ENCODE data around the gene SNX1.
"Not testable (repeated sequence)": the region's sequence is repeated elsewhere in the genome, so short reads cannot be mapped to it uniquely, and the experiment has no call there.

SNX1 gene, protein sequence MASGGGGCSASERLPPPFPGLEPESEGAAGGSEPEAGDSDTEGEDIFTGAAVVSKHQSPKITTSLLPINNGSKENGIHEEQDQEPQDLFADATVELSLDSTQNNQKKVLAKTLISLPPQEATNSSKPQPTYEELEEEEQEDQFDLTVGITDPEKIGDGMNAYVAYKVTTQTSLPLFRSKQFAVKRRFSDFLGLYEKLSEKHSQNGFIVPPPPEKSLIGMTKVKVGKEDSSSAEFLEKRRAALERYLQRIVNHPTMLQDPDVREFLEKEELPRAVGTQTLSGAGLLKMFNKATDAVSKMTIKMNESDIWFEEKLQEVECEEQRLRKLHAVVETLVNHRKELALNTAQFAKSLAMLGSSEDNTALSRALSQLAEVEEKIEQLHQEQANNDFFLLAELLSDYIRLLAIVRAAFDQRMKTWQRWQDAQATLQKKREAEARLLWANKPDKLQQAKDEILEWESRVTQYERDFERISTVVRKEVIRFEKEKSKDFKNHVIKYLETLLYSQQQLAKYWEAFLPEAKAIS

DNA sequence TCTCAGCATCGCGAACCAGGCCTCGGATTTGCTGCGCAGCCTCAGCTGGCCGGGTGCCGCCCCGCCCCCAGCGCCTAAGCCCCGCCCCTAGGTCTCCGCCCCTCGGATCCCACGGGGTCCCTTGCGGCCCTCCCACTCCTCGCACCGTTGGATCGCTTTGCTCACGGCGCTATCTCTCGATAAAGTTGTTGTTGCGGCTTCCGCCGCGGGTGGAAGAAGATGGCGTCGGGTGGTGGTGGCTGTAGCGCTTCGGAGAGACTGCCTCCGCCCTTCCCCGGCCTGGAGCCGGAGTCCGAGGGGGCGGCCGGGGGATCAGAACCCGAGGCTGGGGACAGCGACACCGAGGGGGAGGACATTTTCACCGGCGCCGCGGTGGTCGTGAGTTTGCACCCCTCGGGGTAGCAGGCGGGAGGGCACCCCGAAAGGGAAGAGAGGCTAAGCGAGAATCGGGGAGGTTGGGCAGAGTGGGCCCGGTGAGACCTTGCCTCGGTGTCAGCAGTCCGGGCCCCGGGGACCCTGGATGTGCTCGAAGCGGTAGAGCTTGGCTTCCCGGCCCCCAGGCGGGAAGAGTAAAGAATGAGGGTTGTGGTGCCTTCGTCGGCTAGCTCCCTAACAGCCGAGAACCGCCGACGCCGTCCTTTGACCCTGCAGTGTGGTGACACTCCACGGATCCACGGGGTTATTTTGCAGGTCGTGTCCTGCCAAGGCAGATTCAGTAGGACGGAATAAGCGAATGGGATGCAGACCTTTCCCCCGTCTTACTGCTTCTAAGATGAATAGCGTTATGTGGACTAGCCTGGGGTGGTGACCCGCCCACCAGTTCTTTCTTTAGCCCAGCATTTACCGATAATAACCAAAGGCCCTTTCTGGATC lies at the start of gene SNX1:
Gene SNX1 (plus strand): TSS at position 188 of the 873 bp plus-strand sequence. CDS start 32 bp downstream, at position 220.
- peak; percentile 88 to 91 for DNase-seq

GRCh38 chr15:64046421-64047153 lies 49.2 kb upstream of the SNX1 start, which contains the start of gene DAPK2:
Gene DAPK2, minus strand, starts transcription at chr15:64046485. Its CDS starts 6,224 bp downstream, at chr15:64040261.
- peak in 1 of 2 experiments; percentile 24 for DNase-seq

DNA sequence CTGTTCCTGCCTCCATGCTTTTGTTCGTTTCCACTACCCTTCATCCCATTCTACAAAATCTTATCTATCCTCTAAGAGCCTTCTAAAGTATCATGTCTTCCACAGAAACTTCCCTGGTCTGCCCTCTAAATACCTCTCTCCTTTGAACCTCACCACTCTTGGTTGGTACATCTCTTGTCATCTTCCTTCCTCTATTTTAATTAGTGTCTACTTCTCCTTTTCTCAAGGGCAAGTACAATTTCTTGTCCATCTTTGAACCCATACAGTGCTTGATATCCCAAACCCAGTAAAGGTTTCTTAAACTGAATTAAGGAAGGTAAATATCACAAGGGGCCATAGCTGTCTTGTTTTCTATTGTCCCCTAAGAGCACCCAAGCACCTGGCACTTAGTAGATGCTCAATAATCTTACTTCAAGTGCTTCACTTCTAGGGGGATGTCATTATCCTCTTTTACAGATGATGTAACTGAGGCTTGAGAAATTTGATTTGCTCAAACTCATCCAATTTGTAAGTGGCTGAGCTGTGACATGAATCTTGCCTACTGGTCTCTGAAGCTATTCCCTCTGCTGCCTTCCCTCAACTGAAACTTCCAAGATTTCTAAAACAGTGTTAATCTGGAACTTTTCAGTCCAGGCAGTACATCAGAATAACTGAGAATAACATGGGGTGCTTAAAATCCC lies 46.9 kb upstream of the SNX1 start:
- DNase-seq, result no peak

- DNase-seq, result peak; percentile 49 to 68
These were observed 45.3 kb upstream of the SNX1 start for GRCh38 chr15:64050281-64051092.

DNA sequence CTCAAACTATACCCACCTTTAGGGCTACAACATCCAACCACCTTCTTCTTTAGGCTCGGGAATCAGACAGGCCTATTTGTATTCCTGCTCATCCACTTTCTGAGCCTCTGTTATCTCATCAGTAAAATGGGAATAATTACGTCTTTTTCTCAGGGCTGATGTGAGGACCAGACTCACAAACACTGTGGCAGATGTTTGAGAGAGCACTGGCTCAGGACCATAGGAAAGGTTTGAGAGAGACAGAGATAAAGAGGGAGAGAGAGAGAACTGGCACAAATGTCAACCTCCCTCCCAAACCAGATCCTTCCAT lies 44.7 kb upstream of the SNX1 start:
- no peak for DNase-seq

- DNase-seq, result no peak
These were observed 44.1 kb upstream of the SNX1 start for GRCh38 chr15:64051407-64052259.

DNA sequence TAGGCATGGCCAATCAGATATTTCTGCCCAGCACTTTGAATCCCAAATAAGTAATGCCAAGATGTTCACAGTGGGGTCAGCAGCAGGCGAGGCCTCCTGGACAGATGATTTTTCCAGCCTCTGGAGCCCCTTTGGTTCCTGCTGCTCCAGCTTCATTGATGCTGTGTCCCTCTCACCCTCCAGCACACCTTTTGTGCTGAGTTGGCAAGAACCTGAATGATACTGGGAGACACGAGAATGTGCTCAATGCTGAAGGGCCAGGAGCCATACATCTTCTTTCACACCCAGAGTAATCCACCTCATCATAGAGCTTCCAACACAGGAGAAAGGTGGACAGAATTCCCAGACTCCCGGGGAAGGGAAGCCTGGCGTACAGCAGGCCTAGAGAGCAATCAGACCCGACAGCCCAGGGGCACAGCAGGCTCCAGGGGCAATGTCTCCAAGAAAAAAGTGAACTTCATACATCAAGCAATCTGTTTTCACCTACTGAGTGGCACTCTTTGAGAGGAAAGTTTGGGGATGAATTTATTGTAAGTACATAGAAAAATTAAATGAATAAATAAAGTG lies 42.8 kb upstream of the SNX1 start:
- no peak for DNase-seq

GRCh38 chr15:64053674-64054073 lies 42.1 kb upstream of the SNX1 start:
- not testable (repeated sequence) for DNase-seq

DNA sequence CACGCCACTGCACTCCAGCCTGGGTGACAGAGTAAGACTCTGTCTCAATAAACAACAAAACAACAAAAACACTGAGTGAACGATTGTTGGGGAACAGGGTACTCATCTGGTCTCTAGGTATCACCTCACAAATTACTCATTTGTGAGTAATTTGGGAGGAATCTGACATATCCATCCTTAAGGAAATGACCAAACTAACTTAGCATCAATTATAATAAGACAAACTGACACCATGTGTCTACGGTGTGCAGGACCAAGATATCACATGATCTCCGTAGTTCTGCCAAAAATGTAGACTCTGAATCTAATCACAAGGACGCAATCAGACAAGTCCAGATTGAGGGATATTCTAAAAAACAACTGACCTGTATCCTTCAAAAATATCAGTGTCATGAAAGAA lies 37.5 kb upstream of the SNX1 start:
- DNase-seq, result no peak

DNA sequence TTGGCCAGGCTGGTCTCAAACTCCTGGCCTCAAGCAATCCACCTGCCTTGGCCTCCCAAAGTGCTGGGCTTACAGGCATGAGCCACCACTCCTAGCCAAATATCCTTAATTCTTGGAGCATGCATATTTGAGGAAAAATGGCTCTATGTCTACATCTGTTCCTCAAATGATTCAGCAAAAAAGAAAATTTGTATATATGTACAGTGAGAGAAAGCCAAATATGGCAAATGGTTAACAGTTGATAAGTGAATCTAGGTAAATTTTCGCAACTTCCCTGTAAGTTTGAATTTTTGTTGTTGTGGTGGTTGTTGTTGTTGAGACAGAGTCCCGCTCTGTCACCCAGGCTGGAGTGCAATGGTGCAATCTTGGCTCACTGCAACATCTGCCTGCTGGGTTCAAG lies 36.7 kb upstream of the SNX1 start:
- DNase-seq, result not testable (repeated sequence)

GRCh38 chr15:64060716-64061115 lies 35.1 kb upstream of the SNX1 start:
- DNase-seq, result no peak

GRCh38 chr15:64066451-64066850 lies 29.3 kb upstream of the SNX1 start:
- DNase-seq, result no peak

DNA sequence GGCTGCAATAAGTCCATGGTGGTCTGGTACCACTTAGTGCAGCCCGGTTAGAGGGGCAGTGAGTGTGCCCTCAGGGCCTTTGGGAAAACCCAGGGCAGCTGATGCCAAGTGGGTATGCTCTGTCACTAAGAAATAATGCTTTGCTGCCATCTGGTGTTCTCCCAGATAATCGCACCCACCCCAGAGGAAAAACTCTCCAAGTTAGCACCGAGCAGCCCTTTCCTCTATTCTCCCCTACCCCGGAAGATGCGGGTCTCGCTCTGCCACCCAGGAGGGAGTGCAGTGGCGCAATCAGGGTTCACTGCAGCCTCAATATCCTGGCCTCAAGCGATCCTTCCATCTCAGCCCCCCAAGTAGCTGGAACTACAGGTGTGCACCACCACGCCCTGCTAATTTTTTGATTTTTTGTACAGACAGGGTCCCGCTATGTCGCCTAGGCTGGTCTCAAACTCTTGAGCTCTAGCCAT lies 28.2 kb upstream of the SNX1 start:
- DNase-seq, result peak; percentile 42 to 54

DNA sequence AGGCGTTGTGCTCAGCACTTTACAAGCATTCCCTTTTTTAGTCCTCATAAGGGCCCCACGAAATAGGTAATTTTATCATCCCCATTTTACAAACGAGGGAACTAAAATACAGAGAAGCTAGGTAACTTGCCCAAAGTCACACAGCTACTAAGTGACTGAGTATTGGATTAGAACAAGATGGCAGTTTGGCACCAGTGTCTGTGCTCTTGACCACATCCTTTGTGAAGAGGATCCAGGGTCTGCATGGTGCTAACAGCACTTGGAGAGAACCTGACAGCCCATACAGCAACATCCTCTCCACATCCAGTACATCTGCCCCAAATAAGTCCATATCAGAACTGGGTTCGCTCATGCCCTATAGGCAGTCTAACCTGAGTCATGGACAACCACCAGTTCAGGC lies 27.6 kb upstream of the SNX1 start:
- DNase-seq, result no peak

DNA sequence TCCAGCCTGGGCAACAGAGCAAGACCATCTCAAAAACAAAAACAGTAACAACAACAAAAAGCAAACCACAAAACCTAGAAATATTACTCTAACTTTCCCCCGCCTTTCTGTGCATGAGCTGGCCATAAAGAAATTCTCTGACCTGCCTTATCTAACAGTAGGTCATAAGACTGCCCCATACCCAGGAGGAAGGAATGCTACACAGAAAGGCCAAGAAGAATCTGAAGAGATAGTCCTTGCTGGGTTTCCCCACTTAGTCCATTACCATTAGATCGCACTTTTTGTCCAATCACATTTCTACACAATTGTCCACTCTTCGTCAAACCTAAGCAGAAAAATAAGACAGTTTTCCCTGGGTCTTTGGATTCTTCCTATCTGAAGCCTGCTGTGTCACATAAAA lies 25.7 kb upstream of the SNX1 start:
- no peak for DNase-seq

DNA sequence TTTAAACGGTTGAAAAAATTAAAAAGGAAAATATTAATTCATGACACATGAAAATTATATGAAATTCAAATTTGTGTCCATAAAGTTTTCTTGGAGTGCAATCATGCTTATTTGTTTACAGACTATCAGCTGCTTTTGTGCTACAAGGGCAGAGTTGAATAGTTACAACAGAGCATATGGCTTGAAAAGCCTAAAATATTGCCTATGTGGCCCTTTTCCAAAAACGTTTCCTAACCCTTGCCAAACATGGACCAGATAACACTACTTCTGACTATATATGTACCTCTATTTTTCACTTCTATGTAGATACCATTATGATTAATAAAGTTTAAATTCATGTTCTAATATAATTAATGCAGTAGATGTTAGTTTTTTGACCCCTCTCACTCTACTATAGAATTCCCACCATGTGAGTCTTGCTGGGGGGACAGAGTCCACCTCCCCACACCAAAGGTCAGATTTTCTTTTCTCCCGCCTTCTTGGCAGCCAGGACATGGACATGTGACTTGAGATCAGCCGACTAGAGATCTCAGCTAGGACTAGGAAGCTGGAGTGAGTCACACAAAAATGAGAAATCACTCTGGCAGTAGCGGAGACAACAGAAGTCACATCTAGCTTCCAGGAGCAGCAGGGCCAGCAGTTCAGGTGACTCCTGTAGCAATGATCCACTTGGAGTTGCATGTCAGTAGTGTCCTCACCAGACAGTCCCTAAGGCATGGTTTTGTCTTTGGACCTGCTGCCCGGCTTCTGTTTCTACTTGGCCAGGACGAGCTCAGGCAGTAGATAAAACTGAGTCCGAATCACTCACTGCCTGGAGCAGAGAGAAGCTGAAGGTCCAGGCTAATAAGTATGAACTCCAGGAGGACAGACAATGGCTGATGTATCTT lies 24.6 kb upstream of the SNX1 start:
- DNase-seq, result no peak

DNA sequence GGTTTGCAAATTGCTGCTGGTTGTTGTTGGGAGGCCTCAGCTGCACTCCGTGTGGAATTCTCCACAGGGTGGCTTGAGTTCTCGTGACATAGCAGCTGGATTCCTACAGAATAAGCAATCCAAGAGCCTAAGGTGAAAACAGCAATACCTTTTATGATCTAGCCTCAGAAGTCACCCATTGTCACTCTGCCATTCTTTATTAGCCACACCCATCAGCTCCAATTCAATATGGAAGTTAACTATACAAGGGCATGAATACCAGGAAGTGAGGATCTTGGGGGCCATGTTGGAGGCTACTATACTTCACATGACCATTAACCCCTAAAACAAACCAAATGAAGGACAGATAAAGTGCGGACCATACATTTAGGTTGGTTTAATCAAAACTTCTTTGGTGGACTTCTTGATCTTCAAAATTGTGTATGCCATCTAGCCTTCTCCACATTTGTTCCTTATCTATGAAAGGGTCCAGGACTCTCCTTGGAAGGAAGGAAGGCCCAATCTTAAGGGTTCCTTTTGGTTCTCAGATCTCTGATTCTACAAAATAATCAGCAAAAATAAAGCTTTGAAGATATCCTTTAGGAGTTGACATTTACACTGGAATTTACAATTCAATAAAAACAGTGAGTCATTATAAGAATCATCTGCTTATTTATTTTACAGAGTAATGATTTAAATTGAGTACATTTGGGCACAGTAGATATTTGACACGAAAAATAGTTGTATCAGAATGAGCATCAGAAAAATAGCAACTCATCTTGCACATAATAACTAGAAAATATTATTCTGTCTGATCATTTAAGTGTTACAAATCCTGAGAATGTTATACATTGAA lies 23.6 kb upstream of the SNX1 start:
- DNase-seq, result no peak

- DNase-seq, result no peak
These were observed 23.0 kb upstream of the SNX1 start for GRCh38 chr15:64072812-64073211.
